GM23248 (cell line): Measurements from ENCODE around the gene OR9A2.

Source experiments
- EZH2 ChIP-seq: fragments of 200-600 bp; sonication (generic); IDR thresholded peaks from 2 replicates; pipeline ENCODE4 v1.6.1; 2018; ENCODE audit warnings: antibody characterized with exemption, mild to moderate bottlenecking; ENCODE audit not compliant: insufficient read depth, poor library complexity, severe bottlenecking
- EZH2phosphoT487 ChIP-seq: fragments of 200-600 bp; sonication (generic); IDR thresholded peaks from 2 replicates; pipeline ENCODE4 v1.6.1; 2018; ENCODE audit warnings: antibody characterized with exemption, moderate library complexity, mild to moderate bottlenecking, low read depth; ENCODE audit not compliant: insufficient read depth

DNA sequence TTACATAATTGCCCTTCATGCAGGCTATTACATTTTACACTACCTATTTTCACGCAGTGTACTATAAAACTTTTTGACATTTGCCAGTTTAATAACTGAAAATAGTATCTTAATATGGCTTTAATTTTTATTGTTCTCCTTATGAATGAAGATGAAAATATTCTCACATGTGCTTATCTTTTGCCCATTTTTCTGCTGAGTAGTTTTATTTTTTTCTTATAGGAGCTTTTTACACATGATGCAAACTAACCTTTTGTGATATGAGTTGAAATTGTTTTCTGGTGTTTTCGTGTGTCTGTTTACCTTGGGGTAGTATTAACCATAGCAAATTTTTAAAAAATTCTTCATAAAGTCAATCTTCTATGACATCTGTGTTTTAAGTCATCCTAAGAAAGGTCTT is 26.3 kb downstream of the OR9A2 start:
- no peak for TF ChIP-seq EZH2phosphoT487
- no peak for TF ChIP-seq EZH2
